GM12878 (cell line): ENCODE results near the gene RERE. TPM values are rescaled to one million over a fixed set of nuclear protein-coding genes. Genes with fewer than 3 reads are reported as not detected.

Experiments used
- ATAC-seq: fragments of 200-7000 bp; cut with Tn5 transposase; 3 replicates; pipeline ENCODE4 v1.9.1; 2020; ENCODE audit warnings: mild to moderate bottlenecking, moderate library complexity
- BruUV-seq: library from RNA; stranded (reverse); fragments of 400-500 nt; replicated peaks from 2 replicates; lab custom pipeline; 2021; lab: Mats Ljungman, UMichigan
- CTCF ChIA-PET: fragments of 300-600 bp; sonication (Branson Sonifier 250); formaldehyde crosslinking; extraction: SDS; loops from one replicate; lab custom pipeline; 2021; ENCODE audit warnings: inconsistent platforms; lab: Yijun Ruan, JAX
- POLR2A ChIA-PET: fragments of 350-600 bp; formaldehyde crosslinking; extraction: SDS; loops from one replicate; lab custom pipeline; 2021; ENCODE audit warnings: inconsistent platforms; lab: Charles Lee
- RAD21 ChIA-PET: fragments of 300-600 bp; sonication (Branson Sonifier 250); formaldehyde crosslinking; loops from one replicate; lab custom pipeline; 2023; ENCODE audit warnings: antibody characterized with exemption; ENCODE audit not compliant: unreplicated experiment; lab: Charles Lee
- SMC1A ChIA-PET: fragments of 300-600 bp; sonication (Branson Sonifier 250); formaldehyde crosslinking; loops from one replicate; lab custom pipeline; 2023; ENCODE audit not compliant: unreplicated experiment, uncharacterized antibody; lab: Charles Lee
- DNase-seq: peaks from one replicate; pipeline ENCODE4 v3.0.0-alpha.2; 2011; ENCODE audit warnings: low read depth, low spot score
- FAIRE-seq: peaks from 3 replicates; lab custom pipeline; 2011; peaks lifted over from hg19 to GRCh38; lab: Jason Lieb, UNC
- H2AFZ ChIP-seq: 2 replicates; pipeline ENCODE4 v1.6.0; 2011; ENCODE audit warnings: low read depth, low read length, control low read depth; ENCODE audit not compliant: control insufficient read depth
- H3K27ac ChIP-seq: 2 replicates; pipeline ENCODE4 v1.5.1; 2011; ENCODE audit warnings: control low read depth; ENCODE audit not compliant: control insufficient read depth, insufficient read depth
- H3K27me3 ChIP-seq, 2 experiments: replicated peaks in 1 of 2; 2 replicates each; pipeline versions ENCODE4 v1.6.0 to v1.6.1; 2011; ENCODE audit warnings: low read length in 1 of 2; ENCODE audit not compliant: control insufficient read depth in 2 of 2, insufficient read depth in 2 of 2
- H3K36me3 ChIP-seq, 2 experiments: 2 replicates each; pipeline ENCODE4 v1.5.1; 2011; ENCODE audit warnings: low read length in 1 of 2; ENCODE audit not compliant: control insufficient read depth in 2 of 2, insufficient read depth in 2 of 2
- H3K4me1 ChIP-seq: 2 replicates; pipeline ENCODE4 v1.6.1; 2011; ENCODE audit warnings: mild to moderate bottlenecking, low read length, moderate library complexity, mixed read lengths; ENCODE audit not compliant: control insufficient read depth, insufficient read depth
- H3K4me2 ChIP-seq: 2 replicates; pipeline ENCODE4 v1.6.0; 2011; ENCODE audit warnings: control low read depth; ENCODE audit not compliant: control insufficient read depth, insufficient read depth
- H3K4me3 ChIP-seq: fragments of 200-600 bp; sonication (generic); 2 replicates; pipeline ENCODE4 v1.5.1; 2016
- H3K79me2 ChIP-seq: 2 replicates; pipeline ENCODE4 v1.6.0; 2011; ENCODE audit warnings: low read length; ENCODE audit not compliant: control insufficient read depth, insufficient read depth
- H3K9ac ChIP-seq: 2 replicates; pipeline ENCODE4 v1.8.0; 2011; ENCODE audit warnings: low read length, control low read depth, mixed read lengths; ENCODE audit not compliant: control insufficient read depth, insufficient read depth
- H3K9me3 ChIP-seq: replicated peaks from 3 replicates; pipeline ENCODE4 v1.5.1; 2011; ENCODE audit warnings: mild to moderate bottlenecking, low read length; ENCODE audit not compliant: control insufficient read depth, insufficient read depth
- H4K20me1 ChIP-seq: 2 replicates; pipeline ENCODE4 v1.6.0; 2011; ENCODE audit not compliant: control insufficient read depth, insufficient read depth
- BCL3 ChIP-seq: IDR thresholded peaks from 2 replicates; pipeline ENCODE4 v1.6.1; 2011; ENCODE audit warnings: borderline replicate concordance, low read depth, mild to moderate bottlenecking, moderate library complexity, low read length; ENCODE audit not compliant: insufficient read depth, poor library complexity, severe bottlenecking
- CBFB ChIP-seq: IDR thresholded peaks from 2 replicates; pipeline ENCODE4 v1.6.1; 2016; ENCODE audit warnings: antibody characterized with exemption, low read depth
- DPF2 ChIP-seq: fragments of 450-650 bp; IDR thresholded peaks from 2 replicates; pipeline ENCODE4 v1.6.1; 2017; ENCODE audit warnings: mild to moderate bottlenecking
- MEF2A ChIP-seq: IDR thresholded peaks from 2 replicates; pipeline ENCODE4 v1.6.1; 2011; ENCODE audit warnings: low read depth, mild to moderate bottlenecking, low read length, moderate library complexity; ENCODE audit not compliant: insufficient read depth
- NFYB ChIP-seq: IDR thresholded peaks from 2 replicates; pipeline ENCODE4 v1.6.1; 2011; ENCODE audit warnings: low read depth, mild to moderate bottlenecking, low read length, improper control_type of control experiment, moderate library complexity; ENCODE audit not compliant: insufficient read depth
- PRDM15 ChIP-seq: fragments of 450-650 bp; formaldehyde crosslinking; IDR thresholded peaks from 2 replicates; pipeline ENCODE4 v1.4.0; 2020; ENCODE audit warnings: mild to moderate bottlenecking, moderate library complexity
- RBBP5 ChIP-seq: fragments of 200-600 bp; sonication (generic); conservative IDR thresholded peaks from 2 replicates; pipeline ENCODE4 v1.6.1; 2016
- SMAD5 ChIP-seq: IDR thresholded peaks from 2 replicates; pipeline ENCODE4 v1.6.1; 2016; ENCODE audit warnings: antibody characterized with exemption, low read depth
- SMC3 ChIP-seq: IDR thresholded peaks from 2 replicates; pipeline ENCODE4 v1.6.1; 2011; ENCODE audit warnings: low read length, improper control_type of control experiment, borderline replicate concordance
- TCF3 ChIP-seq: IDR thresholded peaks from 2 replicates; pipeline ENCODE4 v1.6.1; 2012; ENCODE audit warnings: low read depth, mild to moderate bottlenecking, low read length, borderline replicate concordance; ENCODE audit not compliant: insufficient read depth
- WGBS: methylation state at CpG from one replicate; pipeline ENCODE4 v1.1.6; 2016; ENCODE audit warnings: low lambda C conversion rate; ENCODE audit not compliant: insufficient replicate concordance, insufficient coverage; ENCODE audit errors: missing lambda C conversion rate; 5-methylcytosine and 5-hydroxymethylcytosine counted together
- in situ Hi-C: fragments of 300-500 bp; cut with MboI; formaldehyde crosslinking; loops from 9 replicates; pipeline ENCODE4 v1.14.3; 2018; ENCODE audit warnings: mixed read lengths
- intact Hi-C: fragments of 100-400 bp; cut with micrococcal nuclease; formaldehyde crosslinking; loops from one replicate; pipeline ENCODE4 v1.14.2; 2022; ENCODE audit not compliant: unreplicated experiment
- polyA plus RNA-seq, 11 experiments: library from polyadenylated mRNA; depleted of rRNA in 4 of 11; unstranded in 6 of 11; stranded (reverse) in 5 of 11; fragments of >200 nt; fragmentation: Nextera tagmentation in 4 of 11; fragmentation: Illumina TruSeq in 1 of 11; extraction: Ambion mirVana in 4 of 11; extraction: Trizol in 1 of 11; gene quantifications; 1 replicate in 1 of 11; 2 replicates in 10 of 11; pipeline versions ENCODE4 v1.2.1 to v1.2.3, GENCODE V29; 2011 to 2016; ENCODE audit warnings: inconsistent platforms in 2 of 11, missing spikeins in 2 of 11, low read depth in 1 of 11
- total RNA-seq, 4 experiments: library from RNA; depleted of rRNA in 3 of 4; stranded (reverse); fragments of >200 nt in 3 of 4; fragmentation: Illumina TruSeq in 1 of 4; extraction: Trizol in 1 of 4; gene quantifications; 2 replicates each; pipeline versions ENCODE4 v1.2.1 to v1.2.3, GENCODE V29; 2013 to 2021
- TF ChIP-seq, protein P1 (sequence below), 3 experiments: IDR thresholded peaks in 2 of 3; conservative IDR thresholded peaks in 1 of 3; 2 replicates each; pipeline ENCODE4 v1.5.1; 2011; ENCODE audit warnings: low read depth in 3 of 3, low read length in 3 of 3, mild to moderate bottlenecking in 3 of 3, control low read depth in 2 of 3, moderate library complexity in 2 of 3, inconsistent platforms in 1 of 3, mixed read lengths in 1 of 3; ENCODE audit not compliant: control insufficient read depth in 2 of 3, insufficient read depth in 1 of 3; ENCODE audit errors: extremely low read depth in 1 of 3

The RERE gene
- total and polyA plus RNA-seq, 10 of the 15 experiments (the other 5 are each of a cell fraction or from before 2014, with no cell fraction given), result 5.2 to 60.5 (median 20.2) TPM

DNA sequence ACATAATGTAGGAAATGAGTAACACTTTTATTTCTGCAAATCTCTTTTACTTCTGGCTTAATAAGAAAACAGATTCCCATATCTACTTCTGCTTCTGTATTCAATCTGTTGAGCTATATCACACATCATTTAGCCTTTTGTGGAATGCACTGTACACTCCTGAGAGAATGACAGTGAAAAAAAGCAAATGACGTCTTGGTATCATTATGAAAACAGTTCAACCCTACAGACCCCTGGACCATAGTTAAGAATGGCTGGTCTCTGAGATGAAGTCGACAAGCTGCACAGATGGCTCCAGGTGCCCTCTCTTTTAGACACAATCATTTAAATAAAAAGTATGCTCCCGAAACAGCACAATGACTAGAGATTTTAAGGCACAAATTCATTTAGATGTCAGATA is 247.0 kb downstream of the RERE start:
- ChIA-PET SMC1A (interaction anchor here (0.5 to 4.4 kb wide), 20 partner anchors 9 to 420 kb away, joined by 3 to 23 read pairs (median 4); no protein-coding TSS in a partner anchor), POLR2A (no interaction called here), CTCF (interaction anchor here (0.6 to 4.0 kb wide), 20 partner anchors 9 to 290 kb away, joined by 3 to 39 read pairs (median 4); no protein-coding TSS in a partner anchor), RAD21 (interaction anchor here (0.9 to 3.4 kb wide), 9 partner anchors 10 to 110 kb away, joined by 3 to 17 read pairs (median 3); no protein-coding TSS in a partner anchor)
- ATAC-seq (no peak), DNase-seq (no peak), FAIRE-seq (no peak)
- Histone ChIP-seq H2AFZ (no peak overlapping the region), H3K4me2 (no peak overlapping the region), H3K79me2 (peaks cover 2% of the 10 kb centered on the region), H3K4me3 (no peak overlapping the region), H3K9me3 (no peaks in the 10 kb centered on the region), H3K4me1 (no peaks in the 10 kb centered on the region), H3K9ac (no peak overlapping the region), H3K27me3 (no peaks in the 10 kb centered on the region), H4K20me1 (no peaks in the 10 kb centered on the region), H3K36me3 (no peaks in the 10 kb centered on the region), H3K27ac (no peak overlapping the region)
- BruUV-seq, result no TSS peak
- 98% methylated on average over 3 of the region's 3 CpGs for WGBS
- in situ Hi-C loops, result no loop called here
- TF ChIP-seq MEF2A (no peak), BCL3 (no peak), PRDM15 (CRISPR knock-in tag) (no peak), DPF2 (no peak), CBFB (no peak), SMC3 (no peak), TCF3 (no peak), RBBP5 (no peak), SMAD5 (no peak), NFYB (no peak)
- TF ChIP-seq, protein P1, sequence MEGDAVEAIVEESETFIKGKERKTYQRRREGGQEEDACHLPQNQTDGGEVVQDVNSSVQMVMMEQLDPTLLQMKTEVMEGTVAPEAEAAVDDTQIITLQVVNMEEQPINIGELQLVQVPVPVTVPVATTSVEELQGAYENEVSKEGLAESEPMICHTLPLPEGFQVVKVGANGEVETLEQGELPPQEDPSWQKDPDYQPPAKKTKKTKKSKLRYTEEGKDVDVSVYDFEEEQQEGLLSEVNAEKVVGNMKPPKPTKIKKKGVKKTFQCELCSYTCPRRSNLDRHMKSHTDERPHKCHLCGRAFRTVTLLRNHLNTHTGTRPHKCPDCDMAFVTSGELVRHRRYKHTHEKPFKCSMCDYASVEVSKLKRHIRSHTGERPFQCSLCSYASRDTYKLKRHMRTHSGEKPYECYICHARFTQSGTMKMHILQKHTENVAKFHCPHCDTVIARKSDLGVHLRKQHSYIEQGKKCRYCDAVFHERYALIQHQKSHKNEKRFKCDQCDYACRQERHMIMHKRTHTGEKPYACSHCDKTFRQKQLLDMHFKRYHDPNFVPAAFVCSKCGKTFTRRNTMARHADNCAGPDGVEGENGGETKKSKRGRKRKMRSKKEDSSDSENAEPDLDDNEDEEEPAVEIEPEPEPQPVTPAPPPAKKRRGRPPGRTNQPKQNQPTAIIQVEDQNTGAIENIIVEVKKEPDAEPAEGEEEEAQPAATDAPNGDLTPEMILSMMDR (IDR thresholded peaks at IDR 0.05 in 2 of 3, conservative IDR thresholded peaks at IDR 0.05 in 1 of 3; ENCODE audit: control insufficient read depth in 2 of 3, extremely low read depth in 1 of 3, insufficient read depth in 1 of 3, low read depth in 3 of 3, low read length in 3 of 3), result no peak
- intact Hi-C loops, result no loop called here
